Smooth muscle cell of the brain vasculature (primary cell): Measurements from ENCODE around the gene USP51.
A peak's percentile ranks its signal among the peaks of the same experiment; 100 is the strongest.
"Not testable (repeated sequence)": the region's sequence is repeated elsewhere in the genome, so short reads cannot be mapped to it uniquely, and the experiment has no call there.

ENCODE experiments used
- DNase-seq: peaks from one replicate; pipeline ENCODE4 v3.0.0-alpha.2; 2012; ENCODE audit warnings: low read depth, low spot score

Gene USP51

DNA sequence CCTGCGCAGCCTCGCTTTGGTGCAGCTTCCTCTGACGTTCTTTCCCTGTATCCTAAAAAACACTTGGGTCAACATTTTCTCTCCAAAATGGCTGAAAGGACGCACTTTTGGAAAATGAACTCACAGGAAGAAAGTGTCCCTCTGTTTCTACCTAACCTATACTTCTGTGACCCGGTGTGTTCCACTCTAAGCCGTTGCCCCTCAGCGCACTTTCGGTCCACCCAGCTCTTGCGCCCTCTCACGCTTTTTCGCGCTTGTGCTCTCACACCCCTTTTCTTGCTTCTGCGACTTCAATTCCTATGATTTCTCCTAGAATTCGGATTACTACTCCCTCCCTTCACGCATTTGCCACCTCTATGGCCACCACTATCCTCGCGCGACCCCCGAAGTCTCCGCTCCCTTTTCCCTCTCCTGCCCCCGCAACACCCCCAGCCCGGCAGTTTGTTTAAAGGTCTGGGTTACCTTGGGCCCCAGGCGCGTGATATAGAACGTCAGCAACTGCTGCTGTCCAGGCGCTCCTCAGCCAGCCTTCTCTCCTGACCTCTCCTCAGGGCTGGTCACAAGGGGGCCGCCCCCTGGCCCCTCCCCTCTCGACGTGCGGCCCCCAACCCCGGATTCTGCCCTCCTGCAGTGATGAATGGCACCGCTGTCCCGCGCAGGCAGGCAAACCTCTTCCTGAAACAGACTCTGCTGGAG, at the start of gene USP51:
USP51 (minus strand) TSS at position 535 of the 696 bp plus-strand sequence. CDS start 909 bp downstream, outside the sequence.
- DNase-seq: peak; percentile 23

DNA sequence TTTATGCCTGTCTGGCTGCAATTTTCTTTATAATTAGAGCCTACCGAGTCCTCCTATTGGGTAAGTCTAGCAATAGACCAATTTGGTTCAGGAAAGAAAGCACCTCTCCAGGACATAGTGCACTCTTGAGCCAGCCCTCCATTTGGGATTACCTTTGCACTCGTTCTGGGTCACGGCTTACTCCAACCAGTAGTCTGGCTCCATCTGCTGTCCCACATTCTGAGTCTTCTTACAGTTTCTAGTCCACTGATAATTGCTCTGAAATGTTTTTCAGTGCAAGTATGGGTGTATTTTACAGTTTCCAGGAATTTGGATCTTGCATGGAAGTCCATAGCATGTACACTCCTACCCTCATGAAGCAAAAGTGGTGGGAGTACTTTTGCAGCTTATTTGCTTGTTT, 34.8 kb upstream of the USP51 start:
- no peak for DNase-seq

DNA sequence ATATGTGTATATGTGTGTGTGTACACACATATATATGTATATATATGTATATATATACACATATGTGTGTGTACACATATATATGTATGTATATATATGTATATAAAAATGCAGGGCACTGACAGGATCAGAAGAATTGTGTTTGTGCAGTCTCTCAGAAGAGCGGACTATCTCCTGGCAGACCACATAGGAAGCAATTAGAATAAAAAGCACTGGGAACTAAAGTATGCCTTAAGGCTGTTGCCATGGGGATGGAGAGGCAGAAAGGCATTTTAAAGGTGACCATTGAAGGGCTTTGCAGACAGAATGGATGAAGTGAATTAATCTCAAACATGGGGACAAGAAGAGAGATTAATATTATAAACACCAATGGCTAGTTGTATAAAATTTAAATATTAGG, 33.7 kb upstream of the USP51 start:
- DNase-seq: no peak

DNA sequence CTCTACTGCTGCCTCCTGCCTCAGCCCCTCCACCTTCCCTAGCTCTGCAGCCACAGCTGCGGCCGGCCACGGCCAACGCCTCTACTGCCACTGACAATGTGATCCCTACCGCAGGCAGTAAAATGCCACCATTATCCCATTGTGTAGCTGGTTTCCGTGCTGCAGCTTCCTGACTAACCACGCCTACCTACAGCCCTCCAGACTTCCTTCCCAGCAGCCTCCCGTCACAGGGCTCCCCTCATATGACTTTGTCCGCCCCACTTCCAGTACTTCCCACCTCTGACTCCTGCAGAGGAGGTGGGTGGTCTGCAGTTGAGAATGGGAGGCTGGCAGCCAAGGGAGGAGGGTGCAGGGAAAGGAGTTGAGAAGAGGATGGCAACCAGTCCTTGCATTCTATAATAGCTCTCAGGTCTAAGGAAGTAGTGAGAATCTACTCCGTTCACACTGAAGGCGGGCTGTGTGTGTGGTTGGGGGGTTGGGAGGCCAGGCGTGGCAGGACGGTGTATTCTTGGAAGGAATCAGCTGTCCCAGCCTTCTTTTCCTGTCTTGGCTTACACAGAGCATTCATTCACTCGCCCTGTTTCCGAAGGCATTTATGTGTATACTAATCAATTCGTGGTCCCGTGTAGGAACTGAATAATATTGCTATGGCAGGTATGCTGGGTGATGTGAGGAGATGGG, 33.1 kb upstream of the USP51 start:
- DNase-seq: no peak

DNA sequence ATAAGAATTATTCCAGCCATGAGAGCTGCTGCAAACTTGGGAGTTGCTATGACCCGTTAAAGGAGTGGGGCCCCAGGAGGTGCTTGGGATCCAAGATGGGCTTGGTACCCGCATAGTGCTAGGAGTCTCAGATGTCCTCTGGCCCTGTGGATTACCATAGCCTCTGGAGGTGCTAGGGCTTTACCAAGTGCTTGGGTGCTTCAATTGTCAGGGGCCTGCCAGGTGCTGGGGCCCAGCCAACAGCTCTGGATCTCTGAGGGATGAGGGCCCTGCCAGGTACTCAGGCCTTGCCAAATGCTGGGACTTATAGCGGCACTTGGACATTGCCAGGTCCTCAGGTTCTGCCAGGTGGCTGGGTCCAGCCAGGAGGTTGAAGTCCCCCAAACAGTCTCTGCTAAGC, 32.0 kb upstream of the USP51 start:
- no peak for DNase-seq

DNA sequence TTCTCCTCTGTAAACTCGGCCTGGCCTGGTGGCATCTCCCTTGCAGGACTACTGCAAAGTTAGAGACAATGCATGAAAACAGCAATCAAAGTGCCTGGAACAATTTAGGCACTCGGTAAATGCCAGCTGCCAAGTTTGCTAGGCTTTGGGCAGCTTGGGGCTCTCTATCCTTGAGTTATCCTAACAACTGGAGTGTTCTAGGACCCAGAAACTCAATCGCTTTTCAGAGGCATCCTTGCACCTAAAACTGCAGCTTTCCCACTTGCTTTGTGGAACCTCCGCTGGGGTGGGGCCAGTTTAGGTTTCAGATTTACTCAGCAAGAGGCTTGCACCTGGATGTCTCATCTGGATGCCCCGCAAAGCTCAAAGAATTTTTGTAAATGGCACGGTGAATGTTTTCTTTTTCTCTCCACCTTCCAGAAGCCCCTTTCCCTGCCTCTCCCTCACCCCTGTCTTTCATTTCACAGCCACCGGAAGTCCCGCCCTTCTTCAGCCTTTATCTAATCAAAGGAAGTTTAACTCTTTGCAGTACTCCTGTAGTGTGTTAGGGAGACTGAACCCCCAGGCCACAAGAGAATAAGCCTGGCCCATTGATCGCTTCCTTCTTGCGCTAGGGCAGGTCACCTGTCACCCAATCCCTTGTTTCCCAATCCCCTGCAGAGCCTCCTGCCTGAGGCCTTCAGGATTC, 27.3 kb upstream of the USP51 start:
- not testable (repeated sequence) for DNase-seq

DNA sequence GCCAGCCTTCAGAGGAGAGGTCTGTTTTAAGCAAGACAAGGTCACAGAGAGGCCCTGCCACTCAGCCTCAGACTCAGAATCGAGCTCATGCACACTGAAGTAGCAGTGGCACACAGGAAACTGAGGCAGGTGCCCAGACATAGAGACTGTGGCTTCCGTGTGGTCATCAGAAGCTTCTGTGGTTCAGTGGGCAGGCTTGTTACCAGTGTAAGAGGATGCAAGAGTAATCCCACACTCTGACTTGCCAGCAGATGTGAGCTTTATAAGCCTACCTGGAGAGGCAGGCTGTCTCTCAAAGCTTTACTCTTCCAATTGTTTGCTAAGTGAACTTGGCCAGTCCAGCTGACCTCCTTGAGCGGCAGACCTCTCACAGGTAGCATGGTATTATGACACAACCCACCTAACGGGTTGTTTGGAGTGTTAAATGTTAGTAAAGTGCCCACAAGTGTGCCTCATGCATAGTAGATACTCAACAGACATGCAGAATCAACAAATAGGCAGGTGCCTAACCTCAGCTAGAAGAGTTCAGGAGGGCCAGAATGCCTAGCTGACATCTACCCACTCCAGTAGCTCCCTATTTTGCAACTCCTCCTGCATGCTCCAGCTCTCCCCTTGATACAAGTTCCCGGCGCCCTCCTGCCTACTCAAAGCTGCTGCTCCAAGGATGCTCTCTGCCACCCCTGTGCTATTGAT, 23.5 kb upstream of the USP51 start:
- DNase-seq: not testable (repeated sequence)

DNA sequence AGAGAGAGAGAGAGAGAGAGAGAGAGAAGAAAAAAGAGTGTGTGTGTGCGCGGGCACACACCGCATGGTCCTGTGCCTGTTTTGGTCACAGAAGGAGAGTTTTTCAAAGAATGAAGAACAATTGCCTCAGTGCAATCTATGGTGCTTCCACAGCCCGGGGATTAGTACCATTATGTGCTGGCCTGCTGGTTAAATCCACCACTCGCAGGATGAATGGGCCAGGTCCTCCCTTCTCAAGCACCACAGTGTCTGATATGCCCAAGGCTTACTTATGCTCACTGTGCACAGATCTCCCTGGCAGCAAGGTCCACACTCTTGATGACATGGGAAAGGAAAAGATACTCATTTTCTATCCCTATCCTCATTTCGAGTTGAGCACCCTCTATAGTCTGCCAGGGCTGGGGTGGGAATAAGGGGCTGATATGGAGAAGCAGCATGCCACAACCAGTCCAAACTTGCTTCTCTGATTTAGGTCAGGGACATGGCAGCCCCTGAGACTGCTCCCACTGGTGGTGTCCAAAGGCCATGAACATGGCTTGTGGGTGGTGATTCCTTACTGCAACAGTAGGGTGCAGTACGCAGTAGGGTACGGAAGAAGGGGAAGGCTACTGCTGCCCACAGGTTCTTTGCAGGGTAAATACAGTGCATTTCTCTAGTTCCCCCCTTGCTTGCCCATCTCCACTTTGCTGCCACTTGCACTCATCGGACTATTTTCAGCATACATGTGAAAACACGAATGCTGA, 18.9 kb upstream of the USP51 start:
- DNase-seq: not testable (repeated sequence)

DNA sequence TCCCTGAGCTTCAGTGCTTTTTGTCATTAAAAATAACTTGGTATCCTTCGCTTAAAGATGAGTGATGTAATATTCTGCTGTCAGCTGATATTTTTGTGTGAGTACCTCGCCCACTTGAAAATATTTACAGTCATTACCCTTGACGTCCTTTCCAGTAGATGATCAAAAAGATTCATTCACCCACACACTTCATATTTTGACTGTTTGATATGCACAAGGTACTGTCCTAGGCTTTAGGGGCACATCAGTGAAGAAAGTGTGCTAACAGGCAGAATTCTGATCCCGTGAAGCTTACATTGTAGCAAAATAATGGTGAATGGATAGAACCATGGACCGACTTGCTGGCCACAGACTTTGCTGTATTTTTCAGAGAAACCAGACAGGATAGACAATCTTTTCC, 18.1 kb upstream of the USP51 start:
- not testable (repeated sequence) for DNase-seq

DNA sequence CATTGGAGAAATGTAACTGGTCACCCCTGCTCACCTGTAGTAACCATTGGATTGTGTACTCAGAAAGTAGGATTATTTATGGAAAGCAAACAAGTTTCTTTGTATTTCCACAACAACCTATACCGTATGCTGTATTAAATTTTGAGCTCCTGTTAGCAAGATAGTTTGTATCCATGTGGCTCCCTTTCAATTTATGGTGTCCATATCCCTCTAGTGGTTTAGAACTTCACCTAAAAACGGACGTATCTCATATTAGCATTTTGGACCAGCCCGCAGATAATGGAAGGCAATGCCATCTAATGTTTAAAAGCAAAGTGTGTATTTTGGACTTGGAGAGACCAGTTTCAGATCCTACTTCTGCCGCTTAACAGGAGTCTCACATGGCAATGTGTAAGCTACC, 17.4 kb upstream of the USP51 start:
- DNase-seq: not testable (repeated sequence)

DNA sequence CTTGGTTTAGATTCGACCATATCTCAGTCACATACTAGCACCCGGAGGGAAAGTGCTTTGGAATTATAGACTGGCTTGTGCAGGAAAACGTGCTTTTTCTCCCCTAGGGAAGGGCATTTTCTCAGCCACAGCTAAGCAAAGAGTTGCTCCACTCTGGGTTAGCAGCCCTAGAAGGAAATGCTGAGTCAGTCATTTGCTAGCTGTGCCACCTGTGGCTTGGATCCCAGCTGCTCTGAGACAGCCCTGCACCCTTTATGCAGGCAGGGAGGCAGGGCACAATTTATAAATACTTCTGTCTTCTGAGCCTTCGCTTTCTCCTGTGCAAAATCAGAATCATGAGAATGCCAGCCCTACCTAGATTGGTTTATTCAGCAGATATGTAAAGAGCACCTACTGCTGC, 1.3 kb upstream of the USP51 start:
- DNase-seq: no peak

DNA sequence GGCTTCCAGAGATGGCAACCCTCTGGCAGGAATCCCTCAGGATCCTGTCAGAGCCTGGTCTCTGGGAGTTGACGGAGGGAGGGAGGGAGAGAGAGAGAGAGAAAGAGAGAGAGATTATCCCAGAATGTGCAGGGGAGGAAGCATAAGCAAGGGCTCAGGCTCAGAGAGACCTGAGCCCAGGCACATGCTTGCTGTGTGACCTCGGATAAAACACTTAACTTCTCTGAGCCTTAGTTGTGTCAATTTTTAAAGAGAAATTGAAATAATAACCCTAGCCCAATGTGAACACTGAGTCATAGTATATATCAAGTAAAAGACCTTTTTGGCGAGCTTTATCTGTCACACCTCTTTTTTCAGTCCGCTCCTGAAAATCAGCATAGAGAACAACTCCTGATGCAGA, 473 bp upstream of the USP51 start:
- DNase-seq: no peak

DNA sequence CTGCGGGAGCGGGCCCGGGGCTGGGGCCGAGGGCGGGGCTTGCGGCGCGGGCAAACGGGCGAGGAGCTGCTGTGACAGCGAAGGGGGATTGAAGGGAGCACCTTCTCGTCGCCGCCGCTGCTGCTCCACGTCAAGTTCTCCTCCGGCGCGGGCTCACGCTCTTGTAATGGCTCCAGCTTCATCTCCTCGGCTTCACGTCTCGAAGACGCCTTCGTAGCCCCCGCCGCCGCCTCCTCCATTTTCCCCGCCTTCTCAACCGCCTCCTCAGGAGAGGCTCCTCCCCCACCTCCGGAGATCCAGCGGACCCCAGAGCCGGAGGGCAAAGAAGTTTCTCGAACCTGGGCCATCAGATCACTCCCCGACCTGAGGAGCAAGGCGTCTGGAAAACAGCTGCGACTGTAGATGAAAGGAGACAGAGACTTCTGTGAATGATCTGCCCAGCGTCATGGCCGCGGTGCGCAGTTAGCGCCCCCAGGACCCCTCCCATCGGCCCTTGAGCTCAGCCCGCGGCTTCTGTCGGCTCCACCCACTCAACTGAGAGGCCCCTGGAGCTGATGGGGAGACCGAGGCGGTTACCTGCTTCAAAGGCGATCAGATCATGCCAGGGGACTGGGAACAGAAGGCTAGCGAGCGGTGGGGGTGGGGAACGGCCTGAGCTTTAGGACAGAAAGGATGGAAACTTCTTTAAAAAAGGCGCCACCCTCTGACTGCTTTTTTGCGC, 895 bp downstream of the USP51 start:
- DNase-seq: peak; percentile 17

DNA sequence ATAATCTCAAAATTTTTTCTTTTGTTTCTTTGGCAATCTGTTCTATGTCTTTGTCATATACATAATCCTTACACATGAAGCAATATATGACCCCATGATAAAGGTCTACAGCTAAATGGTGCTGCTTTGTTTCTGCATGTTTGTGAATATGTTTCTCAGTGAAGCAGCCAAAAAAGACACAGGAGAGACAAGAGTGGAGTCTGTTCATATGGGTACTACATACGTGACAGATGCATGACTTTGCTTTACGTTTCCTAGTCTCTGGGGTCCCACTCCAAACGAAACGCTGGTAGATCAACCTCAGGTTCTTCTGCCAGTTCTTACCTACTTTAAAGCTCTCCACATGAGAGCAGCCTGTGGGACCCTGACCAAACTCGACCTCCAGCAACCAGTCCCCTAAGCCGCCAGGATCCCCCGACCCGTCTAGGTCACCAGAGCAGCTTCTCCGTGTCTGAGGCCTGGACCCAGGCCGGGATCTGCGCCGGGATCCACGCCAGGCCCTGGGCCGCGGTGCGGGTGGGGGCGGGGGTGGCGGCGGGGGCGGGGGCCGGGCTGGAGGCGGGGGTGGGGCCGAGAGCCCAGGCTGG, 1.5 kb downstream of the USP51 start:
- no peak for DNase-seq

DNA sequence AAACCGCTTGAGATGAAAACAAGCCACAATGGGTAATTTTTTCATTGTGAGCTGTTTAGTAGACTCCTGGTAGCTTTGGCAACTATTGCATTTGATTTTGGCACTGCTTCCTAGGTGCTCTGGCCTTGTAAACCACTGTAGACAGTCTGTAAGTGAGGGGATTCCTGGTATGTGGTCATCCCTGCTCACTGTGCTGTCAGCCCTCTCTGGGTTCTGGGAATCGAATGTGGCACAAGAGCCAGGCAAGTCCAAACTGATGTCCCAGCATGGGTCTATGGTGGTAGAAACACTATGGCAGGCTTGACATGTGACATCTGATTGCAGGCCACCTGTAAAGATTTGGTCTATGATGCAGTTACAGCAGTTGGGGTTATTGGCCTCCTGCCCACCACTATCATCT, 2.5 kb downstream of the USP51 start:
- no peak for DNase-seq

DNA sequence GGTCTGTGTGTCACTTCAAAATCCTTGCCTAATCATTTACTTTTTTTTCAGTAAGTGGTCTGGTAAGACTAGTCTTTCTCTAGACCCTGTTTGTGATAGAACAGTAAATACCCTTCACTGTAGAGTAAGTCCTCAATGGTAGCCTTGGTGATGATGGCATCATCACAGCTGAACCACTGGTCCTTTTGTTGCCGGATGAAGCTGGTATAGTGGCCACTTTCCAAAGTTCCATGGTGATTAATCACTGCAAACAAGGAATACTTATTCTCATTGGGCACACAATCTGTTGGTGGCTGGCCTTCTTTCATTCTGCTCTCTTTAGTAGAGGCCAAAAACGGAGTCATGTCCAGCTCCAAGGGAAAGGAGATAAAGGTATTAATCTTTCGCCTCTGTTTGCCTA, 2.9 kb downstream of the USP51 start:
- no peak for DNase-seq

DNA sequence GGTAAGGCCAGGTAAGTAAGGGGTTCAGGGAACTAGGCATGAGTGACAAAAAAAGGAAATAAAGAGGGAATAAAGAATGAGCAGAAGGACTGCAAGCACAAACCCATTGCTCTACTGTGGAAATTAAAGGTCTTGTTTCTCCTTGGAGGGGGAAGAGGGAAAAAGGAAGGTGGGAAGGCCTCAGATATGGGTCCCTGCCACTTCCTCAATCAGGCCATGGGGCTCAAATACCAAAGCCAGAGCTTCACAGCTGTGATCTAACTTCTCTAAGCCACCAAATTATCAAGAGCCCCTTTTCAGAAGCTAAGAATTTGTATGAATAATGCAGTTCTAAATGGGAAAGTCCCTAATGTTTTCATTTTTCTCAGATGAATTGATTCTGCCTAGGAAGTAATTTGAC, 4.7 kb downstream of the USP51 start:
- no peak for DNase-seq

DNA sequence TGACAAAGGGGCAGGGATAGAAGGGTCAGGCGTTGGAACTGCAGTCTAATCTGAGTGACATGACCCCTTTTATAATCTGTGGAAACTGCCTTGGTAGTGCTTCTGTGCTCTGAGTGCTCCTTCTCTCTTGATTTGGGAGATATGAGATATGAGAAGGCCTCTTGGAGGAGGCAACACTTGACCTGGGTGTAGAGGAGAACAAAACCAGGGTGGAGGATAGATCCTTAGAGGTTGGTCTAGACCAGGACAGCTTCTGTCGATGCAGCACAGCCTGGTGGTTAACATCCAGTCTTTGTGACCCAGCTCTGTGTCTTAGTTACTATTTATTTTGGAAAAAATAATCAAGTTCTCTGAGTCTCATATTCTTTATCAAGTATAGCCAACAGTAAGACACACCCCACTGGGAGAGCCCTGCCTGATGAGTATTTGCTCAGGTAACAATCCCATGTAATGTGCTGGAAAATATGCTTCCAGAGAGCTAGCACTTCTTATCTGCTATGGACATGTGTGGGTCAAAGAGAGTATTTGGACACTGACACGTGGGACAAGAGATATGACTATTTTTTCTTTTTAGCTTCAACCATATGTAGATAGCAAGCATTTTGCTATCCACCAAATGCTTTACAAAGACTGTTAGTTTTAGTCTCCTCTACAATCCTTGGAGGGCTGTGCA, 9.1 kb downstream of the USP51 start:
- no peak for DNase-seq

DNA sequence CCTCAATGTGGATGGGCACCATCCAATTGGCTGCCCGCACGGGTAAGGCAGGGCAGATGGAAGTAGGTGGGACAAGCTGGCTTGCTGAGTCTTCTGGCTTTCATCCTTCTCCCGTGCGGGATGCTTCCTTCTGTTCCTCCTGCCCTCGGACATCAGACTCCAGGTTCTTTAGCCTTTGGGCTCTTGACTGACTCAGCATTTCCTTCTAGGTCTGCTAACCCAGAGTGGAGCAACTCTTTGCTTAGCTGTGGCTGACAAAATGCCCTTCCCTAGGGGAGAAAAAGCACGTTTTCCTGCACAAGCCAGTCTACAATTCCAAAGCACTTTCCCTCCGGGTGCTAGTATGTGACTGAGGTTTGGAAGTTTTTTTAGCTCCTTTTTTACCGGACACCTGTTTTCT, 9.7 kb downstream of the USP51 start:
- DNase-seq: not testable (repeated sequence)

DNA sequence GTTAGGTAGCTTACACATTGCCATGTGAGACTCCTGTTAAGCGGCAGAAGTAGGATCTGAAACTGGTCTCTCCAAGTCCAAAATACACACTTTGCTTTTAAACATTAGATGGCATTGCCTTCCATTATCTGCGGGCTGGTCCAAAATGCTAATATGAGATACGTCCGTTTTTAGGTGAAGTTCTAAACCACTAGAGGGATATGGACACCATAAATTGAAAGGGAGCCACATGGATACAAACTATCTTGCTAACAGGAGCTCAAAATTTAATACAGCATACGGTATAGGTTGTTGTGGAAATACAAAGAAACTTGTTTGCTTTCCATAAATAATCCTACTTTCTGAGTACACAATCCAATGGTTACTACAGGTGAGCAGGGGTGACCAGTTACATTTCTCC, 23.9 kb downstream of the USP51 start:
- DNase-seq: not testable (repeated sequence)
